Endothelial cell of umbilical vein (primary cell): ENCODE measurements around the gene MED7. TPM values are rescaled to one million over a fixed set of nuclear protein-coding genes. Genes with fewer than 3 reads are reported as not detected.

Source experiments
- BruUV-seq: library from RNA; stranded (reverse); fragments of 400-500 nt; replicated peaks from 2 replicates; lab custom pipeline; 2021; lab: Mats Ljungman, UMichigan
- CTCF ChIA-PET: fragments of 300-600, 350-600 bp; sonication (Branson Sonifier 250); formaldehyde crosslinking; loops from one replicate; lab custom pipeline; 2021; ENCODE audit warnings: antibody characterized with exemption, inconsistent platforms; lab: Charles Lee
- POLR2A ChIA-PET: fragments of 300-600, 350-600 bp; sonication (Branson Sonifier 250); formaldehyde crosslinking; loops from one replicate; lab custom pipeline; 2021; ENCODE audit warnings: antibody characterized with exemption, inconsistent platforms; lab: Charles Lee
- DNase-seq: peaks from one replicate; pipeline ENCODE4 v3.0.0-alpha.2; 2011; ENCODE audit warnings: low read depth, low spot score
- FAIRE-seq: peaks from 2 replicates; lab custom pipeline; 2011; peaks lifted over from hg19 to GRCh38; lab: Jason Lieb, UNC
- H2AFZ ChIP-seq: 2 replicates; pipeline ENCODE4 v1.6.0; 2012; ENCODE audit warnings: low read depth, low read length, control low read depth, inconsistent platforms
- H3K27ac ChIP-seq: 2 replicates; pipeline ENCODE4 v1.5.1; 2011; ENCODE audit warnings: low read depth, mild to moderate bottlenecking, control low read depth, low read length, moderate library complexity; ENCODE audit not compliant: insufficient read depth
- H3K27me3 ChIP-seq, 2 experiments: 2 replicates each; pipeline versions ENCODE4 v1.6.0 to v1.6.1; 2011; ENCODE audit warnings: low read length in 2 of 2, mixed read lengths in 1 of 2; ENCODE audit not compliant: control insufficient read depth in 2 of 2, insufficient read depth in 2 of 2
- H3K36me3 ChIP-seq, 2 experiments: 2 replicates in 1 of 2; 3 replicates in 1 of 2; pipeline ENCODE4 v1.5.1; 2011; ENCODE audit warnings: low read length in 2 of 2, mild to moderate bottlenecking in 1 of 2, moderate library complexity in 1 of 2; ENCODE audit not compliant: control insufficient read depth in 2 of 2, insufficient read depth in 2 of 2; ENCODE audit errors: extremely low read depth in 1 of 2
- H3K4me1 ChIP-seq: 3 replicates; pipeline ENCODE4 v1.5.1; 2011; ENCODE audit warnings: mild to moderate bottlenecking, low read length; ENCODE audit not compliant: control insufficient read depth, insufficient read depth; ENCODE audit errors: extremely low read depth
- H3K4me2 ChIP-seq: 2 replicates; pipeline ENCODE4 v1.6.1; 2011; ENCODE audit warnings: low read length, control low read depth, mixed read lengths; ENCODE audit not compliant: insufficient read depth
- H3K4me3 ChIP-seq, 3 experiments: fragments of 200-600 bp in 1 of 3; sonication (generic), shearing (Covaris generic) in 1 of 3; replicated peaks in 1 of 3; 2 replicates each; pipeline ENCODE4 v1.5.1; 2011 to 2016; ENCODE audit warnings: control low read depth in 3 of 3, low read length in 3 of 3, mild to moderate bottlenecking in 2 of 3, inconsistent platforms in 1 of 3, low read depth in 1 of 3, moderate library complexity in 1 of 3; ENCODE audit not compliant: insufficient read depth in 1 of 3
- H3K79me2 ChIP-seq: 2 replicates; pipeline ENCODE4 v1.6.0; 2012; ENCODE audit warnings: low read length, inconsistent platforms; ENCODE audit not compliant: control insufficient read depth, insufficient read depth
- H3K9ac ChIP-seq: replicated peaks from 2 replicates; pipeline ENCODE3; 2011; ENCODE audit warnings: low read length, control low read depth; ENCODE audit not compliant: insufficient read depth; ENCODE audit errors: extremely low read depth
- H3K9me1 ChIP-seq: replicated peaks from 3 replicates; pipeline ENCODE4 v1.6.0; 2011; ENCODE audit warnings: mild to moderate bottlenecking, low read length; ENCODE audit not compliant: control insufficient read depth, insufficient read depth; ENCODE audit errors: extremely low read depth
- H3K9me3 ChIP-seq: replicated peaks from 2 replicates; pipeline ENCODE4 v1.5.1; 2012; ENCODE audit warnings: low read length, inconsistent platforms; ENCODE audit not compliant: control insufficient read depth, insufficient read depth
- H4K20me1 ChIP-seq: replicated peaks from 2 replicates; pipeline ENCODE3; 2011; ENCODE audit warnings: mild to moderate bottlenecking, low read length; ENCODE audit not compliant: control insufficient read depth, insufficient read depth; ENCODE audit errors: extremely low read depth
- EZH2 ChIP-seq: IDR thresholded peaks from 2 replicates; pipeline ENCODE4 v1.6.1; 2012; ENCODE audit warnings: borderline replicate concordance, low read depth, mild to moderate bottlenecking, moderate library complexity, low read length, inconsistent platforms; ENCODE audit not compliant: severe bottlenecking
- FOS ChIP-seq: IDR thresholded peaks from 2 replicates; pipeline ENCODE4 v1.6.1; 2011; ENCODE audit warnings: mild to moderate bottlenecking, low read length, moderate library complexity, borderline replicate concordance; ENCODE audit not compliant: insufficient read depth
- GATA2 ChIP-seq: IDR thresholded peaks from 2 replicates; pipeline ENCODE4 v1.7.0; 2011; ENCODE audit warnings: low read depth, mild to moderate bottlenecking, moderate library complexity, mixed read lengths, low read length; ENCODE audit not compliant: insufficient read length, insufficient read depth
- JUN ChIP-seq: IDR thresholded peaks from 2 replicates; pipeline ENCODE4 v1.6.1; 2011; ENCODE audit warnings: borderline replicate concordance, low read depth; ENCODE audit not compliant: insufficient read length, insufficient read depth
- MYC ChIP-seq: IDR thresholded peaks from one replicate; pipeline ENCODE4 v1.6.1; 2011; ENCODE audit warnings: mild to moderate bottlenecking, low read depth, low read length
- POLR2A ChIP-seq: IDR thresholded peaks from 2 replicates; pipeline ENCODE4 v1.6.1; 2012; ENCODE audit warnings: low read depth, mild to moderate bottlenecking, control low read depth, low read length
- POLR2AphosphoS5 ChIP-seq: IDR thresholded peaks from 2 replicates; pipeline ENCODE4 v1.6.1; 2012; ENCODE audit warnings: low read depth, mild to moderate bottlenecking, control low read depth, low read length, moderate library complexity; ENCODE audit not compliant: insufficient read depth
- dilution Hi-C: fragments of 300-500 bp; cut with MboI; formaldehyde crosslinking; loops from one replicate; pipeline ENCODE4 v1.15.0; 2019; ENCODE audit warnings: low sequenced_read_pairs; ENCODE audit not compliant: extremely low pct_ligation_motif_present
- intact Hi-C: fragments of 100-400 bp; cut with micrococcal nuclease; formaldehyde crosslinking; loops from one replicate; pipeline ENCODE4 v1.10.0; 2022
- polyA plus RNA-seq, 4 experiments: library from polyadenylated mRNA; depleted of rRNA in 3 of 4; stranded (reverse) in 3 of 4; unstranded in 1 of 4; fragments of >200 nt; gene quantifications; 2 replicates each; pipeline versions ENCODE4 v1.2.1 to v1.2.3, GENCODE V29; 2011 to 2012; ENCODE audit warnings: missing spikeins in 1 of 4
- total RNA-seq: library from RNA; stranded (reverse); gene quantifications from 2 replicates; pipeline ENCODE4 v1.2.3, GENCODE V29; 2021
- TF ChIP-seq, protein P1 (sequence below): IDR thresholded peaks from 2 replicates; pipeline ENCODE4 v1.6.1; 2011; ENCODE audit not compliant: insufficient read depth, insufficient read length
- TF ChIP-seq, protein P2 (sequence below), 2 donors: IDR thresholded peaks; 1 replicate in 1 of 2; 2 replicates in 1 of 2; pipeline ENCODE4 v1.5.1; 2011; ENCODE audit warnings: low read length in 2 of 2, mild to moderate bottlenecking in 2 of 2, moderate library complexity in 2 of 2, control low read depth in 1 of 2, inconsistent platforms in 1 of 2, low read depth in 1 of 2; ENCODE audit not compliant: insufficient read depth in 1 of 2; ENCODE audit errors: extremely low read depth in 1 of 2

MED7 gene
- total and polyA plus RNA-seq, 2 donors (not counting 3 experiments of a cell fraction or from before 2014, with no cell fraction given) = 4.3 to 9.2 TPM

DNA sequence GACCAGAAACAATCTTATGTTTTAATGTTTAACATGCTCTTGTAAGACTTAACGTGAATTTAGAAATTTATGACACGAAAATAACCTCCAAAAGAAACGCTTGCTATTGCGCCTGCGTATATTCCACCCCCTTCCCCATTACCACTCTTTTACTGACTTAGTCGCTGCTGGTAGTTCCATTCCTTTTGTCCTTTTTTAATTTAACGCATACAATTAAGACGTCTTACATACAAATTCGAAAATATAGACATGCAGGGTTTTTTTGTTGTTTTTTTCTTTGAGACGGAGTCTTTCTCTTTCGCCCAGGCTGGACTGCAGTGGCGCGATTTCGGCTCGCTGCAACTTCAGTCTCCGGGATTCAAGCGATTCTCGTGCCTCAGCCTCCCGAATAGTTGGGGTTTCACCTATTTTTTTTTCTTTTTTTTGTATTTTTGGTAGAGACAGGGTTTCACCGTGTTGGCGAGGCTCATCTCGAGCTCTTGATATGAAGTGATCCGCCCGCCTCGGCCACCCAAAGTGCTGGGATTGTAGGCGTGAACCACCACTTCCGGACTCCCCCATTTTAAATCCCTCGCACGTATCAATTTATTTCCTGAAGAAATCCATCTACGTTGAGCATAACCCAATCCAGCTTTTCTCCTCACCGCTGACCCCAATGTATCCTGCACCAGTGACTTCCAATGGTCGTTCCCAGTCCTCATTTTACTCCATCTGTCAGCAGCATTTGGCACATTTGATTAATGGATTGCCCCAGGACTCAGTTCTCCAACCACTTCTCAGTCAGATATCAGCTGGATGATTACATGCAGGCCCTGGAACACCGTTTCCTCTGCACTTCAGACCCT, 684 bp upstream of the MED7 start:
- ChIA-PET CTCF (interaction anchor here (2.6 kb wide), 1 partner anchor 11 kb away, joined by 13 read pairs; no protein-coding TSS in a partner anchor), POLR2A (interaction anchor here (0.8 kb wide), 1 partner anchor 11 kb away, joined by 3 read pairs; no protein-coding TSS in a partner anchor)
- Histone ChIP-seq H3K9ac (peak overlapping the region; percentile 87), H3K27ac (peak overlapping the region; percentile 79), H3K9me3 (no peaks in the 10 kb centered on the region), H3K36me3 (no peaks in the 10 kb centered on the region), H4K20me1 (no peaks in the 10 kb centered on the region), H3K4me3 (peak overlapping the region; percentile 77 to 90 (median 79)), H3K79me2 (peaks cover 20% of the 10 kb centered on the region), H3K9me1 (no peaks in the 10 kb centered on the region), H3K4me1 (peaks cover 6% of the 10 kb centered on the region), H2AFZ (peak overlapping the region; percentile 90), H3K4me2 (peak overlapping the region; percentile 96), H3K27me3 (no peaks in the 10 kb centered on the region)
- peak; percentile 59 for FAIRE-seq
- dilution Hi-C loops = no loop called here
- TF ChIP-seq EZH2 = no peak
- peak; percentile 14 for TF ChIP-seq POLR2AphosphoS5
- intact Hi-C loops = loop anchor here (5.0 kb wide), 2 partner anchors 124 to 589 kb away; partner anchors contain the start of genes CYFIP2 and THG1L
- TSS peak; percentile 91 for BruUV-seq
- no peak for DNase-seq

DNA sequence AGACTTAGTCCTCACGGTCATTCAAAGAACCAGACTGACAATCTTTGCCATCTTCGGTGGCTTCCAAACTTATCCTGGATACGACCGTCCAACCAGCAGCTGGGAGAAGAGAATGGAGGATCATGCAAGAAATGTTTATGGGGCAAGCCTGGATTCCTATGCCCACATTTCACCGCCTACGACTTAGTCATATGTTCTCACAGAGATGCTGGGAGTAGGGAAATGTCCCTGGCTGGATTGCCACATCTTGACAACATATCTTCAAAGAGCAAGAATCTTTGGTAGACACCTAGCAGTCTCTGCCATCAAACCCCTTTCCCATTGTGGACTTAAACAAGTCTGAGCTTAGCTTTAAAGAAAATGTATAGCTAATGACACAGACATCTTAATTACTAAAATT, 5.0 kb downstream of the MED7 start:
- TF ChIP-seq GATA2 (no peak), FOS (no peak), POLR2A (no peak), EZH2 (no peak), POLR2AphosphoS5 (no peak), MYC (no peak), JUN (no peak)
- TF ChIP-seq, protein P1, sequence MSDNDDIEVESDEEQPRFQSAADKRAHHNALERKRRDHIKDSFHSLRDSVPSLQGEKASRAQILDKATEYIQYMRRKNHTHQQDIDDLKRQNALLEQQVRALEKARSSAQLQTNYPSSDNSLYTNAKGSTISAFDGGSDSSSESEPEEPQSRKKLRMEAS = no peak
- TF ChIP-seq, protein P2, sequence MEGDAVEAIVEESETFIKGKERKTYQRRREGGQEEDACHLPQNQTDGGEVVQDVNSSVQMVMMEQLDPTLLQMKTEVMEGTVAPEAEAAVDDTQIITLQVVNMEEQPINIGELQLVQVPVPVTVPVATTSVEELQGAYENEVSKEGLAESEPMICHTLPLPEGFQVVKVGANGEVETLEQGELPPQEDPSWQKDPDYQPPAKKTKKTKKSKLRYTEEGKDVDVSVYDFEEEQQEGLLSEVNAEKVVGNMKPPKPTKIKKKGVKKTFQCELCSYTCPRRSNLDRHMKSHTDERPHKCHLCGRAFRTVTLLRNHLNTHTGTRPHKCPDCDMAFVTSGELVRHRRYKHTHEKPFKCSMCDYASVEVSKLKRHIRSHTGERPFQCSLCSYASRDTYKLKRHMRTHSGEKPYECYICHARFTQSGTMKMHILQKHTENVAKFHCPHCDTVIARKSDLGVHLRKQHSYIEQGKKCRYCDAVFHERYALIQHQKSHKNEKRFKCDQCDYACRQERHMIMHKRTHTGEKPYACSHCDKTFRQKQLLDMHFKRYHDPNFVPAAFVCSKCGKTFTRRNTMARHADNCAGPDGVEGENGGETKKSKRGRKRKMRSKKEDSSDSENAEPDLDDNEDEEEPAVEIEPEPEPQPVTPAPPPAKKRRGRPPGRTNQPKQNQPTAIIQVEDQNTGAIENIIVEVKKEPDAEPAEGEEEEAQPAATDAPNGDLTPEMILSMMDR (IDR thresholded peaks at IDR 0.05; ENCODE audit: extremely low read depth in 1 of 2, insufficient read depth in 1 of 2, low read depth in 1 of 2, low read length in 2 of 2) = no peak
- Histone ChIP-seq H3K27me3 (no peaks in the 10 kb centered on the region), H2AFZ (no peak overlapping the region), H3K27ac (no peak overlapping the region), H3K4me1 (peaks cover 2% of the 10 kb centered on the region), H3K9ac (no peak overlapping the region), H3K9me3 (no peaks in the 10 kb centered on the region), H4K20me1 (no peaks in the 10 kb centered on the region), H3K4me2 (no peak overlapping the region), H3K9me1 (no peaks in the 10 kb centered on the region), H3K4me3 (no peak overlapping the region), H3K36me3 (peaks cover 0 to 4% of the 10 kb centered on the region in 2 experiments), H3K79me2 (peaks cover 22% of the 10 kb centered on the region)
- DNase-seq (no peak), FAIRE-seq (no peak)
- dilution Hi-C loops = no loop called here
- CTCF ChIA-PET = interaction anchor here (1.4 kb wide), 1 partner anchor 11 kb away, joined by 9 read pairs; no protein-coding TSS in a partner anchor
- intact Hi-C loops = no loop called here
- no TSS peak for BruUV-seq
- POLR2A ChIA-PET = no interaction called here
